Measurements from ENCODE around the gene KLF11. TPM values are rescaled to one million over a fixed set of nuclear protein-coding genes. Genes with fewer than 3 reads are reported as not detected.

The KLF11 gene
- total RNA-seq, 4 donors from 2014 or later, result 20.1 to 57.2 (median 33.6) TPM

DNA sequence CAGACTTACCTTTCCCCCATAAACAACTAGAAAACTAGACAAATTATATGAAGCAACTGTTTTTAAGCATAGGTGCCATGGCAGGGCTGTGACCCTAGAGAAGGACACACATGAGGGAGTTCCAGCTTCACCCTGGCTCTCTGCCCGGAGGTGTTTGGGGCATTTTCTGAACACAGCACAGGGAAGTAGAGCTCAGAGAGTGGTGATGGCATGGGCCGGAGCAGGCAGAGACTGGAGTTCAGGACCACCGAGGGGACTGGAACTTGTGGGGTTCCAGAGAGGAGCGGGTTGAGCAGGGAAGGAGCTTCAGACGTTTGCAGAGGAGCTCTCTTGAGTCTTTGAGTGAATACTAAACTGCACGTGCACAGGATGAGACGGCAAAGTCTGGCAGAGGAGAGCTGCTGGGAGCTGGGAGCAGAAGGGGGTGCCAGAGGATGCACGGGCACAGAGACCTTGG is 26.5 kb upstream of the KLF11 start:
- peaks cover 0 to 13% (median 0%) of the 10 kb centered on the region in 3 donors for H3K9me3 ChIP-seq
- H3K27ac ChIP-seq, result no peak overlapping the region
- TF ChIP-seq EP300 (IDR thresholded peaks at IDR 0.05) (no peak), POLR2AphosphoS5 (IDR thresholded peaks at IDR 0.05) (no peak), POLR2A (IDR thresholded peaks at IDR 0.05) (no peak)
- TF ChIP-seq, protein P1, sequence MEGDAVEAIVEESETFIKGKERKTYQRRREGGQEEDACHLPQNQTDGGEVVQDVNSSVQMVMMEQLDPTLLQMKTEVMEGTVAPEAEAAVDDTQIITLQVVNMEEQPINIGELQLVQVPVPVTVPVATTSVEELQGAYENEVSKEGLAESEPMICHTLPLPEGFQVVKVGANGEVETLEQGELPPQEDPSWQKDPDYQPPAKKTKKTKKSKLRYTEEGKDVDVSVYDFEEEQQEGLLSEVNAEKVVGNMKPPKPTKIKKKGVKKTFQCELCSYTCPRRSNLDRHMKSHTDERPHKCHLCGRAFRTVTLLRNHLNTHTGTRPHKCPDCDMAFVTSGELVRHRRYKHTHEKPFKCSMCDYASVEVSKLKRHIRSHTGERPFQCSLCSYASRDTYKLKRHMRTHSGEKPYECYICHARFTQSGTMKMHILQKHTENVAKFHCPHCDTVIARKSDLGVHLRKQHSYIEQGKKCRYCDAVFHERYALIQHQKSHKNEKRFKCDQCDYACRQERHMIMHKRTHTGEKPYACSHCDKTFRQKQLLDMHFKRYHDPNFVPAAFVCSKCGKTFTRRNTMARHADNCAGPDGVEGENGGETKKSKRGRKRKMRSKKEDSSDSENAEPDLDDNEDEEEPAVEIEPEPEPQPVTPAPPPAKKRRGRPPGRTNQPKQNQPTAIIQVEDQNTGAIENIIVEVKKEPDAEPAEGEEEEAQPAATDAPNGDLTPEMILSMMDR (IDR thresholded peaks at IDR 0.05), result no peak
- no peaks in the 10 kb centered on the region for H3K36me3 ChIP-seq
- H3K4me3 ChIP-seq, result no peak overlapping the region
- ATAC-seq, result no peak
- WGBS, 2 donors (ENCODE audit: low coverage in 1 of 2), result 85 to 100% methylated on average over 1 to 8 of the region's 8 CpGs
- peaks cover 0 to 10% (median 0%) of the 10 kb centered on the region in 3 donors for H3K4me1 ChIP-seq
- H3K27me3 ChIP-seq, result no peaks in the 10 kb centered on the region

DNA sequence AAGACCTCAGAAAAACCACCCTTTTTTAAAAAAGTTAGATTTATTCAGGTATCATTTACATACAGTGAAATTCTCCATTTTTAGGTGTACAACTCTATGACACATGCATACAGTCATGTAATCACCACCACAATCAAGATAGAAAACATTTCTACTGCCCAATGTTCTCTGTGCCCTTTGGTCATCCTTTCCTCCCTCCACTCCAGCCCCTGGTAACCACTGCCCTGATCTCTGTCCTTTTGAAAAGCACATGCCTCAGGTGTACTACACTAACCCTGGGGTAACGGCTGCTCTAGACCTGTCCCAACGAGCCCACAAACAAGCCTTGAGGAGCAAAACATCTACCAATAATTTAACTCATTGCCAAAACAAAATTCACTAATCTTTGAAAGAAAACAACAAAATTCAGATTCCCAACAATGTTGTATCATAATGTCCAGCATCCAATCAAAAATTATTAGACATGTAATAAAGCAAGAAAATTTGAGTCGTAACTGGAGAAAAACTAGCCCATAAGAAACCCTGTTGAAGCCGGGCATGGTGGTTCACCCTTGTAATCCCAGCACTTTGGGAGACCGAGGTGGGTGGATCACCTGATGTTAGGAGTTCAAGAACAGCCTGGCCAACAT is 25.9 kb upstream of the KLF11 start:
- H3K4me1 ChIP-seq, result peaks cover 0 to 10% (median 0%) of the 10 kb centered on the region in 3 donors
- H3K4me3 ChIP-seq, result no peak overlapping the region
- H3K27ac ChIP-seq, result no peak overlapping the region
- H3K9me3 ChIP-seq, result peaks cover 0 to 13% (median 0%) of the 10 kb centered on the region in 3 donors
- 89 to 92% methylated on average over 4 of the region's 5 CpGs for WGBS, 2 donors (ENCODE audit: low coverage in 1 of 2)
- no peaks in the 10 kb centered on the region for H3K27me3 ChIP-seq
- no peak for ATAC-seq
- no peaks in the 10 kb centered on the region for H3K36me3 ChIP-seq
- TF ChIP-seq, protein P1 (IDR thresholded peaks at IDR 0.05), result no peak
- TF ChIP-seq POLR2A (IDR thresholded peaks at IDR 0.05) (no peak), POLR2AphosphoS5 (IDR thresholded peaks at IDR 0.05) (no peak), EP300 (IDR thresholded peaks at IDR 0.05) (no peak)

DNA sequence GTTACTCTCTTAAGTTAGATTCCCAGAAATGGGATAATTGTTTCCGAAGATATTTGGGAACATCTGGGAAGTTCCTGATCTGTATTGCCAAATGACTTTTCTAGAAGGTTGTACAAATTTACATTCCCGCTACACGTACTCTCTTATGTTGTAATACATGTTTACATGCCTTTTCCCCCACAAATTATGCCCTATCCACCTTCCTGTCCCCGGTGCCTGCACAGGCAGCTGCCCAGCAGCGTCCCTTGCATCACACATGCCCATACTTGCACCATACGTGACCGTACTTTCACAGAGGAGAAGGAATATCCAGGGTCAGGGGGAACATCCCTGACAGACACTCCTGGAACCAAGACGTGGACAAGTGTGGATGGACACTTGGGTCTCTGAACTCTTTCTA is 24.2 kb upstream of the KLF11 start:
- no peak overlapping the region for H3K4me3 ChIP-seq
- H3K9me3 ChIP-seq, result peaks cover 0 to 13% (median 0%) of the 10 kb centered on the region in 3 donors
- TF ChIP-seq EP300 (IDR thresholded peaks at IDR 0.05) (no peak), POLR2AphosphoS5 (IDR thresholded peaks at IDR 0.05) (peak; percentile 75), POLR2A (IDR thresholded peaks at IDR 0.05) (no peak)
- TF ChIP-seq, protein P1 (IDR thresholded peaks at IDR 0.05), result no peak
- no peaks in the 10 kb centered on the region for H3K27me3 ChIP-seq
- H3K36me3 ChIP-seq, result no peaks in the 10 kb centered on the region
- WGBS, 2 donors (ENCODE audit: low coverage in 1 of 2), result 56 to 77% methylated on average over 3 to 6 of the region's 8 CpGs
- H3K27ac ChIP-seq, result peak overlapping the region in 1 of 4 donors; percentile 35
- peaks cover 0 to 10% (median 0%) of the 10 kb centered on the region in 3 donors for H3K4me1 ChIP-seq
- ATAC-seq, result peak; percentile 63

DNA sequence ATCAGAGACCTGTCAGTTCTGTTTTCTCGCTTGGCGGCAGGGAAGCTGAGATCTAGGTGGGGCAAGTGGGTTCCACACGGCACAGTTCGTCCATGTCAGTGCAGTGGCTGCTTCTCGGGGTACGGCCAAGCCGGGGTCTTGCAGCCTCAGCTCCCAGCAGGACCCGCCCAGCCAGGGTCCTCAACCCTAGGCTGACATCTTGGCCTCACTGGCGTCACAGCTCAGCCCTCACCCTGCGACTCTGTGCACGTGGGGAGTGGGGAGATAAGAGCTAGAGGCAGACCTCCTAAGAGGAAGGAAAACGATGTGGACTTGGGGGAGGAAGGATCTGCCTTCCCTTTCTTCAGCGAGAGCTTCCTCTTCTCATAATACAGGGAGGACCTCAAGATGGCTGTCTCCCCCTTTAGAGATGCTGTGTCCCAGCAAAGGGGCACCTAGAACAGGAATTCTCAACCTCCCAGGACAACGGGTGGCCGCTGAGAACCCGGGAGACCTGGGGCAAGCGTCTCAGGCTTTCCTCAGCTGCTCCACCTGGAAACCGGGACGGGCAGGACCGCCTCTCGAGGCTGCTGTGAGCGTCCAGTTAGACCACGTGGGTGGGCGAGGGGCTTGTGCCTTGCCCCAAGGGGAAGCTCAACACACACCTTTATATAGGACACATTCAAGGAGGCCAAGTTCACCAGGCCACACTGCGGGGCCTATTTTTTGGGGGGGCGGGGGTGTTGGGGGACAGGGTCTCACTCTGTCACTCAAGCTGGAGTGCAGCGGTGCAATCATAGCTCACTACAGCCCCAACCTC is 23.5 kb upstream of the KLF11 start:
- TF ChIP-seq, protein P1 (IDR thresholded peaks at IDR 0.05), result no peak
- TF ChIP-seq POLR2AphosphoS5 (IDR thresholded peaks at IDR 0.05) (no peak), POLR2A (IDR thresholded peaks at IDR 0.05) (no peak), EP300 (IDR thresholded peaks at IDR 0.05) (no peak)
- H3K4me3 ChIP-seq, result no peak overlapping the region
- H3K27me3 ChIP-seq, result no peaks in the 10 kb centered on the region
- no peak overlapping the region for H3K27ac ChIP-seq
- peaks cover 0 to 10% (median 0%) of the 10 kb centered on the region in 3 donors for H3K4me1 ChIP-seq
- H3K36me3 ChIP-seq, result no peaks in the 10 kb centered on the region
- H3K9me3 ChIP-seq, result peaks cover 0 to 13% (median 0%) of the 10 kb centered on the region in 3 donors
- ATAC-seq, result no peak
- 100% methylated on average over 1 of the region's 27 CpGs; no CpG with 5 or more reads in 1 of the 2 donors for WGBS, 2 donors (ENCODE audit: low coverage in 1 of 2)

Measured in gastroesophageal sphincter (tissue), 4 donors.